Measurements from ENCODE around the gene DNAJC5. TPM values are rescaled to one million over a fixed set of nuclear protein-coding genes. Genes with fewer than 3 reads are reported as not detected.
A peak's percentile ranks its signal among the peaks of the same experiment; 100 is the strongest.
"Not testable (repeated sequence)": the region's sequence is repeated elsewhere in the genome, so short reads cannot be mapped to it uniquely, and the experiment has no call there.

Gene DNAJC5
- total RNA-seq, 2 donors from 2014 or later = 35.7 to 39.0 TPM

- ATAC-seq; DNase-seq; H3K36me3 Mint-ChIP-seq (ENCODE audit: low read depth); H3K9me3 ChIP-seq (ENCODE audit: control insufficient read depth, low read length, poor library complexity, severe bottlenecking); H3K27ac Mint-ChIP-seq; H3K27me3 Mint-ChIP-seq; H3K4me3 Mint-ChIP-seq: not testable (repeated sequence)
- peaks cover 23% of the 10 kb centered on the region for H3K4me1 Mint-ChIP-seq
These were observed 27.9 kb upstream of the DNAJC5 start for GRCh38 chr20:63867042-63867441.

GRCh38 chr20:63868264-63868663 lies 26.7 kb upstream of the DNAJC5 start:
- ATAC-seq = no peak
- Mint-ChIP-seq H3K27me3 (no peaks in the 10 kb centered on the region), H3K27ac (no peak overlapping the region), H3K36me3 (ENCODE audit: low read depth) (no peaks in the 10 kb centered on the region), H3K4me3 (no peak overlapping the region), H3K4me1 (peaks cover 20% of the 10 kb centered on the region)
- DNase-seq = no peak
- no peaks in the 10 kb centered on the region for H3K9me3 ChIP-seq (ENCODE audit: control insufficient read depth, low read length, poor library complexity, severe bottlenecking)

GRCh38 chr20:63873477-63873971 lies 21.4 kb upstream of the DNAJC5 start:
- Mint-ChIP-seq H3K27ac (no peak overlapping the region), H3K36me3 (ENCODE audit: low read depth) (no peaks in the 10 kb centered on the region)
- ATAC-seq = peak; percentile 88

GRCh38 chr20:63874241-63874640 lies 20.7 kb upstream of the DNAJC5 start:
- not testable (repeated sequence) for H3K27ac Mint-ChIP-seq; H3K36me3 Mint-ChIP-seq (ENCODE audit: low read depth); H3K4me1 Mint-ChIP-seq; DNase-seq; H3K27me3 Mint-ChIP-seq; ATAC-seq; H3K4me3 Mint-ChIP-seq; H3K9me3 ChIP-seq (ENCODE audit: control insufficient read depth, low read length, poor library complexity, severe bottlenecking)

More at GRCh38 chr20:63873477-63873971, 21.4 kb upstream of the DNAJC5 start:
- H3K9me3 ChIP-seq (ENCODE audit: control insufficient read depth, low read length, poor library complexity, severe bottlenecking) = no peaks in the 10 kb centered on the region
- Mint-ChIP-seq H3K27me3 (no peaks in the 10 kb centered on the region), H3K4me3 (no peak overlapping the region), H3K4me1 (peaks cover 7% of the 10 kb centered on the region)
- DNase-seq = no peak

- H3K27me3 Mint-ChIP-seq = no peaks in the 10 kb centered on the region
- DNase-seq = no peak
- peaks cover 7% of the 10 kb centered on the region for H3K4me1 Mint-ChIP-seq
- no peak overlapping the region for H3K27ac Mint-ChIP-seq
- no peaks in the 10 kb centered on the region for H3K9me3 ChIP-seq (ENCODE audit: control insufficient read depth, low read length, poor library complexity, severe bottlenecking)
- H3K4me3 Mint-ChIP-seq = no peak overlapping the region
- ATAC-seq = no peak
- no peaks in the 10 kb centered on the region for H3K36me3 Mint-ChIP-seq (ENCODE audit: low read depth)
These were observed 18.4 kb upstream of the DNAJC5 start for GRCh38 chr20:63876489-63877036.

GRCh38 chr20:63877755-63878470 lies 17.0 kb upstream of the DNAJC5 start:
- no peak for DNase-seq
- no peaks in the 10 kb centered on the region for H3K9me3 ChIP-seq (ENCODE audit: control insufficient read depth, low read length, poor library complexity, severe bottlenecking)
- Mint-ChIP-seq H3K27ac (no peak overlapping the region), H3K4me1 (peaks cover 9% of the 10 kb centered on the region), H3K4me3 (no peak overlapping the region), H3K36me3 (ENCODE audit: low read depth) (peaks cover 2% of the 10 kb centered on the region), H3K27me3 (no peaks in the 10 kb centered on the region)
- no peak for ATAC-seq

GRCh38 chr20:63878899-63879663 lies 15.8 kb upstream of the DNAJC5 start:
- no peak for ATAC-seq
- Mint-ChIP-seq H3K36me3 (ENCODE audit: low read depth) (peaks cover 2% of the 10 kb centered on the region), H3K4me1 (peaks cover 5% of the 10 kb centered on the region), H3K27ac (no peak overlapping the region), H3K27me3 (no peaks in the 10 kb centered on the region), H3K4me3 (no peak overlapping the region)
- H3K9me3 ChIP-seq (ENCODE audit: control insufficient read depth, low read length, poor library complexity, severe bottlenecking) = no peaks in the 10 kb centered on the region
- no peak for DNase-seq

GRCh38 chr20:63880901-63881300 lies 14.0 kb upstream of the DNAJC5 start:
- not testable (repeated sequence) for H3K4me1 Mint-ChIP-seq; H3K27ac Mint-ChIP-seq; H3K36me3 Mint-ChIP-seq (ENCODE audit: low read depth); H3K4me3 Mint-ChIP-seq; DNase-seq; ATAC-seq; H3K27me3 Mint-ChIP-seq; H3K9me3 ChIP-seq (ENCODE audit: control insufficient read depth, low read length, poor library complexity, severe bottlenecking)

- ATAC-seq = no peak
- no peaks in the 10 kb centered on the region for H3K27me3 Mint-ChIP-seq
These were observed 13.3 kb upstream of the DNAJC5 start for GRCh38 chr20:63881451-63882226.

GRCh38 chr20:63882257-63883200 lies 12.4 kb upstream of the DNAJC5 start:
- Mint-ChIP-seq H3K27me3 (no peaks in the 10 kb centered on the region), H3K27ac (peak overlapping the region; percentile 69), H3K36me3 (ENCODE audit: low read depth) (peaks cover 3% of the 10 kb centered on the region), H3K4me1 (peaks cover 2% of the 10 kb centered on the region), H3K4me3 (no peak overlapping the region)
- no peak for DNase-seq
- no peak for ATAC-seq
- no peaks in the 10 kb centered on the region for H3K9me3 ChIP-seq (ENCODE audit: control insufficient read depth, low read length, poor library complexity, severe bottlenecking)

More at GRCh38 chr20:63881451-63882226, 13.3 kb upstream of the DNAJC5 start:
- peak overlapping the region; percentile 69 for H3K27ac Mint-ChIP-seq
- no peaks in the 10 kb centered on the region for H3K9me3 ChIP-seq (ENCODE audit: control insufficient read depth, low read length, poor library complexity, severe bottlenecking)
- peaks cover 2% of the 10 kb centered on the region for H3K4me1 Mint-ChIP-seq
- no peak for DNase-seq
- peaks cover 2% of the 10 kb centered on the region for H3K36me3 Mint-ChIP-seq (ENCODE audit: low read depth)
- no peak overlapping the region for H3K4me3 Mint-ChIP-seq

- Mint-ChIP-seq H3K27ac (no peak overlapping the region), H3K27me3 (no peaks in the 10 kb centered on the region), H3K36me3 (ENCODE audit: low read depth) (peaks cover 3% of the 10 kb centered on the region), H3K4me3 (no peak overlapping the region), H3K4me1 (peaks cover 2% of the 10 kb centered on the region)
- DNase-seq = no peak
- no peaks in the 10 kb centered on the region for H3K9me3 ChIP-seq (ENCODE audit: control insufficient read depth, low read length, poor library complexity, severe bottlenecking)
- ATAC-seq = no peak
These were observed 11.7 kb upstream of the DNAJC5 start for GRCh38 chr20:63883201-63883593.
